ENCODE measurements around the gene WDFY2. TPM values are rescaled to one million over a fixed set of nuclear protein-coding genes. Genes with fewer than 3 reads are reported as not detected.

WDFY2 gene
- total RNA-seq, 1 experiment from 2014 or later: 4.1 TPM

- intact Hi-C loops (cut with micrococcal nuclease): no loop called here
- Histone ChIP-seq H3K9me3 (ENCODE audit: low read length) (no peaks in the 10 kb centered on the region), H3K4me1 (ENCODE audit: insufficient read depth, low read length) (peaks cover 19% of the 10 kb centered on the region), H3K27ac (ENCODE audit: low read length) (peak overlapping the region; percentile 64), H3K9me2 (replicated peaks; ENCODE audit: low read length) (no peaks in the 10 kb centered on the region), H4K20me1 (ENCODE audit: low read length) (no peaks in the 10 kb centered on the region), H3K9ac (ENCODE audit: low read length) (no peak overlapping the region), H3K79me2 (ENCODE audit: low read length) (peaks cover 23% of the 10 kb centered on the region), H3F3A (ENCODE audit: low read length, unreplicated experiment) (no peaks in the 10 kb centered on the region), H2AFZ (ENCODE audit: low read length) (no peak overlapping the region), H3K4me3 (ENCODE audit: low read length) (no peak overlapping the region), H3K36me3 (ENCODE audit: low read depth, low read length) (no peaks in the 10 kb centered on the region), H3K4me2 (ENCODE audit: low read length) (no peak overlapping the region), H3K27me3 (ENCODE audit: low read length) (no peaks in the 10 kb centered on the region)
- no peak for TF ChIP-seq CTCF (conservative IDR thresholded peaks at IDR 0.05; ENCODE audit: low read depth, low read length)
- TF ChIP-seq EZH2phosphoT487 (IDR thresholded peaks at IDR 0.05; ENCODE audit: borderline replicate concordance, low read length): no peak
- ATAC-seq: no peak
- no peak for DNase-seq
- ChIA-PET CTCF (interaction anchor here (1.0 kb wide), 1 partner anchor 18 kb away, joined by 5 read pairs; no protein-coding TSS in a partner anchor), POLR2A (ENCODE audit: unreplicated experiment) (interaction anchor here (0.5 to 1.0 kb wide), 2 partner anchors 41 to 167 kb away, joined by 3 to 6 read pairs; partner anchors contain the start of gene INTS6)
- no TSS peak for BruUV-seq (replicated peaks)
Observed at GRCh38 chr13:51620165-51620983, 36.1 kb downstream of the WDFY2 start.

- H3K27ac ChIP-seq (ENCODE audit: low read length): no peak overlapping the region
- no peaks in the 10 kb centered on the region for H3K27me3 ChIP-seq (ENCODE audit: low read length)
- H3K4me1 ChIP-seq (ENCODE audit: insufficient read depth, low read length): peaks cover 19% of the 10 kb centered on the region
- POLR2A ChIA-PET (ENCODE audit: unreplicated experiment): no interaction called here
- H3K9ac ChIP-seq (ENCODE audit: low read length): no peak overlapping the region
- no peaks in the 10 kb centered on the region for H3K36me3 ChIP-seq (ENCODE audit: low read depth, low read length)
- no TSS peak for BruUV-seq (replicated peaks)
- no peak overlapping the region for H3K4me2 ChIP-seq (ENCODE audit: low read length)
- H3K79me2 ChIP-seq (ENCODE audit: low read length): peaks cover 26% of the 10 kb centered on the region
- H3F3A ChIP-seq (ENCODE audit: low read length, unreplicated experiment): no peaks in the 10 kb centered on the region
- H2AFZ ChIP-seq (ENCODE audit: low read length): no peak overlapping the region
- TF ChIP-seq EZH2 (IDR thresholded peaks at IDR 0.05; ENCODE audit: low read length, unreplicated experiment): no peak
- TF ChIP-seq CTCF (conservative IDR thresholded peaks at IDR 0.05; ENCODE audit: low read depth, low read length): no peak
- no peak for TF ChIP-seq EZH2phosphoT487 (IDR thresholded peaks at IDR 0.05; ENCODE audit: borderline replicate concordance, low read length)
- no peak overlapping the region for H3K4me3 ChIP-seq (ENCODE audit: low read length)
- H4K20me1 ChIP-seq (ENCODE audit: low read length): no peaks in the 10 kb centered on the region
- no peak for DNase-seq
- ATAC-seq: no peak
- CTCF ChIA-PET: no interaction called here
- no peaks in the 10 kb centered on the region for H3K9me3 ChIP-seq (ENCODE audit: low read length)
- intact Hi-C loops (cut with micrococcal nuclease): no loop called here
- H3K9me2 ChIP-seq (replicated peaks; ENCODE audit: low read length): no peaks in the 10 kb centered on the region
Observed at GRCh38 chr13:51621602-51622001, 37.3 kb downstream of the WDFY2 start.

GRCh38 chr13:51623473-51623872 is 39.2 kb downstream of the WDFY2 start:
- Histone ChIP-seq H3K9me2 (replicated peaks; ENCODE audit: low read length) (no peaks in the 10 kb centered on the region), H2AFZ (ENCODE audit: low read length) (no peak overlapping the region), H3K9me3 (ENCODE audit: low read length) (no peaks in the 10 kb centered on the region), H3K27me3 (ENCODE audit: low read length) (no peaks in the 10 kb centered on the region), H3K4me2 (ENCODE audit: low read length) (no peak overlapping the region), H4K20me1 (ENCODE audit: low read length) (no peaks in the 10 kb centered on the region), H3K27ac (ENCODE audit: low read length) (no peak overlapping the region), H3F3A (ENCODE audit: low read length, unreplicated experiment) (no peaks in the 10 kb centered on the region), H3K4me1 (ENCODE audit: insufficient read depth, low read length) (peaks cover 19% of the 10 kb centered on the region), H3K79me2 (ENCODE audit: low read length) (peaks cover 19% of the 10 kb centered on the region), H3K36me3 (ENCODE audit: low read depth, low read length) (no peaks in the 10 kb centered on the region), H3K4me3 (ENCODE audit: low read length) (no peak overlapping the region), H3K9ac (ENCODE audit: low read length) (no peak overlapping the region)
- ChIA-PET POLR2A (ENCODE audit: unreplicated experiment) (no interaction called here), CTCF (no interaction called here)
- intact Hi-C loops (cut with micrococcal nuclease): no loop called here
- DNase-seq (no peak), ATAC-seq (no peak)
- BruUV-seq (replicated peaks): no TSS peak
- TF ChIP-seq EZH2 (IDR thresholded peaks at IDR 0.05; ENCODE audit: low read length, unreplicated experiment): no peak
- no peak for TF ChIP-seq CTCF (conservative IDR thresholded peaks at IDR 0.05; ENCODE audit: low read depth, low read length)
- no peak for TF ChIP-seq EZH2phosphoT487 (IDR thresholded peaks at IDR 0.05; ENCODE audit: borderline replicate concordance, low read length)

Measured in PC-3 (cell line).